Vein endothelial cell (primary cell): ENCODE measurements around the gene VPS26A. TPM values are rescaled to one million over a fixed set of nuclear protein-coding genes. Genes with fewer than 3 reads are reported as not detected.

ENCODE experiments used
- small RNA-seq: library from RNA; depleted of rRNA; stranded (forward); fragments of <200 nt; gene quantifications from one replicate; pipeline ENCODE3, GENCODE V24; 2012
- total RNA-seq: library from RNA; depleted of rRNA; stranded (reverse); fragments of >200 nt; gene quantifications from 2 replicates; pipeline ENCODE4 v1.2.3, GENCODE V29; 2012

Gene VPS26A
- total RNA-seq: 36.6 and 47.8 TPM in 2 replicates

GRCh38 chr10:69123747-69124562, at the start of gene VPS26A:
Gene VPS26A (plus strand): TSS chr10:69124178. CDS start chr10:69124278, 100 bp downstream.

GRCh38 chr10:69087590-69088470, 36.1 kb upstream of the VPS26A start, which contains the start of gene SRGN:
Gene SRGN (plus strand): TSS chr10:69088103. CDS start chr10:69088158, 55 bp downstream.

GRCh38 chr10:69179743-69180524, 56.0 kb downstream of the VPS26A start, which contains the start of gene SUPV3L1:
Gene SUPV3L1 (plus strand): TSS chr10:69180234. CDS start chr10:69180292, 58 bp downstream.

GRCh38 chr10:69220041-69220451, 96.1 kb downstream of the VPS26A start, which contains the start of gene HKDC1:
Gene HKDC1 (plus strand): TSS chr10:69220332. CDS start chr10:69220436, 104 bp downstream.

Small RNAs within 50 kb of the gene (small RNA-seq; reads per million reads assigned to genes)
- gene RF00017: not detected

Other genes with a start within 250 kb of the VPS26A start
- 29.5 and 32.7 TPM in 2 replicates for gene DDX50, start 222.9 kb upstream of the VPS26A start, total RNA-seq
- gene DDX21, start 168.0 kb upstream of the VPS26A start, total RNA-seq: 92.1 and 132 TPM in 2 replicates
- 35.9 and 45.3 TPM in 2 replicates for gene KIFBP, start 135.4 kb upstream of the VPS26A start, total RNA-seq
- 765 and 785 TPM in 2 replicates for gene SRGN, start 36.1 kb upstream of the VPS26A start, total RNA-seq
- 20.6 and 26.8 TPM in 2 replicates for gene SUPV3L1, start 56.1 kb downstream of the VPS26A start, total RNA-seq
- gene HKDC1, start 96.2 kb downstream of the VPS26A start, total RNA-seq: not detected in 2 replicates
- 86.6 and 90.9 TPM in 2 replicates for gene HK1, start 154.3 kb downstream of the VPS26A start, total RNA-seq